Muscle of back (tissue), 11 donors: ENCODE results near the gene SUMO2. TPM values are rescaled to one million over a fixed set of nuclear protein-coding genes. Genes with fewer than 3 reads are reported as not detected.
A peak's percentile ranks its signal among the peaks of the same experiment; 100 is the strongest.
"Not testable (repeated sequence)": the region's sequence is repeated elsewhere in the genome, so short reads cannot be mapped to it uniquely, and the experiment has no call there.

ENCODE experiments used
- DNase-seq, 3 donors: peaks; one replicate each; pipeline versions ENCODE4 v3.0.0 to v3.0.0-alpha.2; 2013
- polyA plus RNA-seq, 10 donors: library from polyadenylated mRNA; unstranded; fragments of 120-200 nt; gene quantifications; one replicate each; pipeline ENCODE4 v1.2.1, GENCODE V29; 2013; ENCODE audit not compliant: insufficient read length in 10 of 10

Gene SUMO2
- polyA plus RNA-seq, 10 donors: 324 to 484 (median 381) TPM

- no peak for DNase-seq
These were observed 34.7 kb downstream of the SUMO2 start for GRCh38 chr17:75147878-75148546.

GRCh38 chr17:75146592-75146991 lies 36.2 kb downstream of the SUMO2 start:
- DNase-seq: no peak

DNA sequence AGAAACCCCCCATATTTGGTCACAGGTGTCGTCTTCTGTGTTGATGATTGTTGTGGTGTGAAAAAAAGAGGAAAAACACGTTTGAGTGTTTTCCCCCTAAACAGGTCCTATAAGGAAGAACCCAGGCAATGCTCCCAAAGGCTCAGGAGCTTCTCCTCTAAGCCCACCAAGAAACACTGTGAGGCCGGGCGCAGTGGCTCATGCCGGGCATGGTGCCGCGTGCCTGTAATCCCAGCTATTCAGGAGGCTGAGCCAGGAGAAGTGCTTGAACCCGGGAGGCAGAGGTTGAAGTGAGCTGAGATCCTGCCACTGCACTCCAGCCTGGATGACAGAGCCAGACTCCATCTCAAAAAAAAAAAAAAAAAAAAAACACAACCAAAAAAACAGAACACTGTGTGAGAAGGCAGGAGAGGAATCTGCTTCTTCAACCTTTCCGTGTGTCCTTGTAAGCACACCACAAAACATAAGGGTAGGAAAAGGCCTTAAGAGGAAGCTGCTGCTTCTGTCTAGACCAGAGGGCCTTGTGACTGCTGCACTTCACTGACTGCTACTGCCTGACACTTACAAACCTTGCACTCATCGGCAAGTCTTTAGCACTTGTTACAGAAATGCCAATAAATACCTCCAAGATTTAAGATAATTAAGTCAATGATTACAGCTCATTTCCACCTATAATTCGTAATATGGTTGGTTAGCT lies 37.8 kb downstream of the SUMO2 start:
- DNase-seq: no peak

GRCh38 chr17:75142236-75142971 lies 40.4 kb downstream of the SUMO2 start:
- no peak for DNase-seq

DNA sequence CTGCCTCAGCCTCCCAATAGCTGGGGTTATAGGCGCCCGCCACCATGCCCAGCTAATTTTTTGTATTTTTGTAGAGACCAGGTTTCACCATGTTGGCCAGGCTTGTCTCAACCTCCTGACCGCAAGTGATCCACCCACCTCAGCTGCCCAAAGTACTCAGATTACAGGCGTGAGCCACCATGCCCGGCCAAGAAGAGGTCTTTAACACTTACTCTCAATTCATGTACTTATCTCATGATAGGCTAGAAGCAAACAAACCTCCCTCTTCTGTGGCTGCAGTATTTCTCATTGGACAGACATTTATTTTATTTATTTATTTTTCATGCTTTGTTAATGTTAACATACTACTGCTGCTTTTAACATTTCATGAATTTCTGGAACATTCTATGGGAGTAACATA lies 44.2 kb downstream of the SUMO2 start:
- no peak for DNase-seq

DNA sequence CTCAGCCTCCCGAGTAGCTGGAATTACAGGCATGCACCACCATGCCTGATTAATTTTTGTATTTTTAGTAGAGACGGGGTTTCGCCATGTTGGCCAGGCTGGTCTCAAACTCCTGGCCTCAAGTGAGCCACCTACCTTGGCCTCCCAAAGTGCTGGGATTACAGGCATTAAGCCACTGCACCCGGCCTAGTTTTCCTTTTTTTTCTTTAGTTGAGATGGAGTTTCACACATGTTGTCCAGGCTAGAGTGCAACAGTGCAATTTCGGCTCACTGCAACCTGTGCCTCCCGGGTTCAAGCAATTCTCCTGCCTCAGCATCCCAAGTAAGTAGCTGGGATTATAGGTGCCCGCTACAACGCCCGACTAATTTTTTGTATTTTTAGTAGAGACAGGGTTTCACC lies 45.0 kb downstream of the SUMO2 start:
- DNase-seq: not testable (repeated sequence)

DNA sequence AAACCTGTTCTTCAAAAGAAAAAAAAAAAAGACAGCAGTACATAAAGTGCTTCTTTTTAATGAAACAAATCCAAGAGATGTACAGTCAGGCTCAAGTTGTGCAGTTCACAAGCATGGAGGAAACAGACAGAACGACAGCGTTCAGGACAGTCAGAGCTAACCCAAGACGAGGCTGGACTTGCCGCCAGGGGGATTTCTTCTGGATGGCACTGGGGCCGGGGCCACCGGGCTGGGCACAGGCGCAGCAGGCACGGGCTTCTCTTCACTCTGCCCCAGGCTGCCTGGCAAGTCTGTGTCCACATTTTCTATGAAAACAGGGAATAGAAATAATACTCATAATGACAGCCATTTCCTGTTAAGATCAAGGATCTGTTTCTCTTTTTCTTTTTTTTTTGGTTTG lies 46.8 kb downstream of the SUMO2 start:
- no peak for DNase-seq

DNA sequence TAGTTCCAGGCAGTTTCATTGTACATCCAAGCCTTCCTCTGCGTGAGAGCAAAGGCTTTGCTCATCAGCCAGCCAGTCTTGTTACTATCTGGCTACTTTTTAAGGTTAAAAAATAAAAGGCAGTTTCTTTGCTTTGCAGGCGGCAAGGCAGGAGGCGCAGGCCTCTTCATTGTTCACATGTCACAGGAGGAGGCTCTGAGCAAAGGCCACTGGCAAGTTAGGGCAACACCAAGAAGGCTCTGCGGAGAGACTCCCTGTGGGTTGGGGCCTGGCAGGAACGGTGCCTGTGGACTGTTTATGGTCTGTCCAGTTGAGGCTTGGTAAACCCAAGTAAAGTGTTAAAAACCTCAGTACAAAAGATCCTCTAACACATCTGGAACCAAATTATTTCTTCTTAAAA lies 47.3 kb downstream of the SUMO2 start:
- DNase-seq: no peak

- not testable (repeated sequence) for DNase-seq
These were observed 49.0 kb downstream of the SUMO2 start for GRCh38 chr17:75133607-75134347.

GRCh38 chr17:75133001-75133400 lies 49.8 kb downstream of the SUMO2 start:
- DNase-seq: no peak

GRCh38 chr17:75132018-75133000 lies 50.5 kb downstream of the SUMO2 start:
- DNase-seq: not testable (repeated sequence)

GRCh38 chr17:75131278-75132017 lies 51.3 kb downstream of the SUMO2 start, which contains the start of gene NT5C:
NT5C (minus strand) TSS chr17:75131742; CDS start chr17:75131707, 35 bp downstream.
- peak; percentile 72 to 97 (median 89) for DNase-seq

GRCh38 chr17:75130632-75131277 lies 52.0 kb downstream of the SUMO2 start:
- peak; percentile 49 to 86 (median 66) for DNase-seq

DNA sequence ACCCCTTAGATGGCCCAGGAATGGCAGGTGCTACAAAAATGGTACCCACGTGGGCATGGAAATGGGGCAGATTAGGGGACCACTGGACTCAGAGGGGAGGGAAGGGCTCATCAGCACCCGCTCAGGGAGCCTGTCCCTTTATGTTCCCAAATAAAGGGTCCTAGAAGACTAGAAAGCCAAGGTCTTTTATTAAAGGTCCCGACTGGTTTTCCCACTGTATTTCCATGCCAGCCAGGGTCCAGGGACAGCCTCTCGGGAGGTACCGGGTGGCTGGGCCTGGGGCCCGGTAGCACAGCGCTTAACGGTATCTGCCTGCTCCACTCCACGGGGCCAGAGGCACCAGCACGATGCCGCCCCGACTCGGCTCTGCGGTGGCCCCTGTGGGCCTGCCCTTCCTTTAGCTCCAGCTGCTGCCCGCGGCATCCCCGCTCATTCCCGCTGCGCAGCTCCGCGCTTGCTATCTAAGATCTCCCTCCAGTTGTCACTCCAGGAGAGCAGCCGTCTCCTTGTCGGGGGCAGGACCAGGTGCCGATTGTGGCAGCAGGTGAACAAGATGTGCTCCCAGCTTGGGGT lies 52.6 kb downstream of the SUMO2 start:
- DNase-seq: no peak

DNA sequence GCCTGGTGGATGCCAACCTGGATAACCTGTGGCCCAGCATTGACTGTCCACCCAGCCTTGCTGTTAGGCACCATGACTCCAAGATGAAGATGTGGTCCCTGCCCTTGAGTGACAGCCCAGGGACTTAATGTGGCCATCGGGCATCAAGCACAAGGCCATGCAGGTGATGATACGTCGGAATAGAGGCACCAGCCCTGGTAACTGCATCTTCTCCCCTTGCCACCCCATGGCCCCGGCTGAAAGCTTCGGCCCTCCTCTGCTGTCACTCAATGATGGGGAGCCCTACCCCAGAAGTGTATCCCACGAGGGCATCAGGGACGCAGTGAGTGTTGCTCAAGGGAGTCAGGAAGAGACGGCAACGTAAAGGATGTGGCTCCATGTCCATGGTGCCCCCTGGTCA lies 53.2 kb downstream of the SUMO2 start:
- no peak for DNase-seq

GRCh38 chr17:75128694-75129505 lies 53.9 kb downstream of the SUMO2 start:
- no peak for DNase-seq

- not testable (repeated sequence) for DNase-seq
These were observed 54.8 kb downstream of the SUMO2 start for GRCh38 chr17:75127936-75128335.

GRCh38 chr17:75126954-75127353 lies 55.8 kb downstream of the SUMO2 start:
- DNase-seq: no peak
